Ascending aorta (tissue), 2 donors: ENCODE data around the gene LHX5. TPM values are rescaled to one million over a fixed set of nuclear protein-coding genes. Genes with fewer than 3 reads are reported as not detected.

ENCODE experiments used
- DNase-seq, 2 donors: peaks; one replicate each; pipeline ENCODE4 v3.0.0-alpha.2; 2019; ENCODE audit warnings: low spot score in 2 of 2
- H3K27ac ChIP-seq, 2 donors: fragments of 200-600 bp; sonication (generic); one replicate each; pipeline ENCODE4 v1.5.1; 2016 to 2017; ENCODE audit warnings: mild to moderate bottlenecking in 1 of 2
- H3K27me3 ChIP-seq: fragments of 200-600 bp; sonication (generic); one replicate; pipeline ENCODE4 v1.5.1; 2017
- H3K36me3 ChIP-seq, 2 donors: fragments of 200-600 bp; sonication (generic); one replicate each; pipeline ENCODE4 v1.5.1; 2016
- H3K4me1 ChIP-seq, 2 donors: fragments of 200-600 bp; sonication (generic); one replicate each; pipeline ENCODE4 v1.5.1; 2016 to 2017; ENCODE audit warnings: mild to moderate bottlenecking in 1 of 2
- H3K4me3 ChIP-seq, 2 donors: fragments of 200-600 bp; sonication (generic); one replicate each; pipeline ENCODE4 v1.5.1; 2016 to 2017; ENCODE audit warnings: mild to moderate bottlenecking in 1 of 2
- H3K9me3 ChIP-seq, 2 donors: fragments of 200-600 bp; sonication (generic); one replicate each; pipeline ENCODE4 v1.5.1; 2016
- CTCF ChIP-seq, 3 experiments: fragments of 200-600 bp in 2 of 3; fragments of 450-650 bp in 1 of 3; sonication (generic) in 2 of 3; IDR thresholded peaks; one replicate each; pipeline ENCODE4 v1.5.1; 2016 to 2019; ENCODE audit warnings: antibody characterized with exemption in 3 of 3, mild to moderate bottlenecking in 1 of 3, moderate library complexity in 1 of 3
- intact Hi-C: fragments of 100-400 bp; cut with DNase I; formaldehyde crosslinking; loops from one replicate; pipeline ENCODE4 v1.15.1; 2023
- total RNA-seq: library from RNA; depleted of rRNA; stranded (reverse); fragments of >200 nt; gene quantifications from one replicate; pipeline ENCODE4 v1.1.0, GENCODE V29; 2016

LHX5 gene
- total RNA-seq: not detected

- Histone ChIP-seq H3K9me3 (no peaks in the 10 kb centered on the region), H3K36me3 (no peaks in the 10 kb centered on the region), H3K4me1 (peaks cover 0 to 6% of the 10 kb centered on the region in 2 donors), H3K27me3 (peaks cover 11% of the 10 kb centered on the region), H3K4me3 (no peak within 1 kb of the TSS), H3K27ac (no peak within 1 kb of the TSS)
- DNase-seq: no peak
- intact Hi-C loops: no loop called here
- TF ChIP-seq CTCF (IDR thresholded peaks at IDR 0.05): no peak
Observed at GRCh38 chr12:113471619-113472171, at the start of gene LHX5. TSS of gene LHX5 (minus strand) at chr12:113471871. CDS start at chr12:113471498, 373 bp downstream.

- no peaks in the 10 kb centered on the region for H3K27me3 ChIP-seq
- intact Hi-C loops: no loop called here
- no peaks in the 10 kb centered on the region for H3K4me1 ChIP-seq
- DNase-seq: no peak
- no peaks in the 10 kb centered on the region for H3K36me3 ChIP-seq
- no peak overlapping the region for H3K27ac ChIP-seq
- no peak for TF ChIP-seq CTCF (IDR thresholded peaks at IDR 0.05)
- no peak overlapping the region for H3K4me3 ChIP-seq
- no peaks in the 10 kb centered on the region for H3K9me3 ChIP-seq
Observed at GRCh38 chr12:113519464-113520307, 48.0 kb upstream of the LHX5 start.

GRCh38 chr12:113515082-113515856, 43.6 kb upstream of the LHX5 start:
- no peak overlapping the region for H3K27ac ChIP-seq
- no peaks in the 10 kb centered on the region for H3K36me3 ChIP-seq
- intact Hi-C loops: no loop called here
- no peaks in the 10 kb centered on the region for H3K27me3 ChIP-seq
- no peaks in the 10 kb centered on the region for H3K4me1 ChIP-seq
- H3K9me3 ChIP-seq: no peaks in the 10 kb centered on the region
- H3K4me3 ChIP-seq: no peak overlapping the region
- no peak for TF ChIP-seq CTCF (IDR thresholded peaks at IDR 0.05)
- no peak for DNase-seq

GRCh38 chr12:113514602-113515001, 42.9 kb upstream of the LHX5 start:
- no peak for TF ChIP-seq CTCF (IDR thresholded peaks at IDR 0.05)
- DNase-seq: no peak
- Histone ChIP-seq H3K4me3 (no peak overlapping the region), H3K27me3 (no peaks in the 10 kb centered on the region), H3K27ac (no peak overlapping the region), H3K4me1 (no peaks in the 10 kb centered on the region), H3K9me3 (no peaks in the 10 kb centered on the region), H3K36me3 (no peaks in the 10 kb centered on the region)
- intact Hi-C loops: no loop called here

GRCh38 chr12:113512568-113512967, 40.9 kb upstream of the LHX5 start:
- intact Hi-C loops: no loop called here
- Histone ChIP-seq H3K4me1 (no peaks in the 10 kb centered on the region), H3K9me3 (no peaks in the 10 kb centered on the region), H3K27ac (no peak overlapping the region), H3K4me3 (no peak overlapping the region), H3K36me3 (no peaks in the 10 kb centered on the region), H3K27me3 (no peaks in the 10 kb centered on the region)
- TF ChIP-seq CTCF (IDR thresholded peaks at IDR 0.05): no peak
- no peak for DNase-seq
